Measurements from ENCODE around the gene SPTBN5.

The SPTBN5 gene

GRCh38 chr15:41918506-41919126 is 24.8 kb upstream of the SPTBN5 start:
- Histone ChIP-seq H3K4me1 (peaks cover 100% of the 10 kb centered on the region), H3K9ac (no peak overlapping the region), H3K27ac (peak overlapping the region; percentile 63), H3K4me2 (peak overlapping the region; percentile 85), H3K4me3 (no peak overlapping the region), H3K36me3 (peaks cover 9% of the 10 kb centered on the region; the same call in 1 of the 2 replicates), H3K27me3 (no peaks in the 10 kb centered on the region), H4K20me1 (no peaks in the 10 kb centered on the region), H3K9me3 (peaks cover 12% of the 10 kb centered on the region; the same call in 1 of the 2 replicates)
- no peak for TF ChIP-seq Cebpa-rat (IDR thresholded peaks at IDR 0.05)

DNA sequence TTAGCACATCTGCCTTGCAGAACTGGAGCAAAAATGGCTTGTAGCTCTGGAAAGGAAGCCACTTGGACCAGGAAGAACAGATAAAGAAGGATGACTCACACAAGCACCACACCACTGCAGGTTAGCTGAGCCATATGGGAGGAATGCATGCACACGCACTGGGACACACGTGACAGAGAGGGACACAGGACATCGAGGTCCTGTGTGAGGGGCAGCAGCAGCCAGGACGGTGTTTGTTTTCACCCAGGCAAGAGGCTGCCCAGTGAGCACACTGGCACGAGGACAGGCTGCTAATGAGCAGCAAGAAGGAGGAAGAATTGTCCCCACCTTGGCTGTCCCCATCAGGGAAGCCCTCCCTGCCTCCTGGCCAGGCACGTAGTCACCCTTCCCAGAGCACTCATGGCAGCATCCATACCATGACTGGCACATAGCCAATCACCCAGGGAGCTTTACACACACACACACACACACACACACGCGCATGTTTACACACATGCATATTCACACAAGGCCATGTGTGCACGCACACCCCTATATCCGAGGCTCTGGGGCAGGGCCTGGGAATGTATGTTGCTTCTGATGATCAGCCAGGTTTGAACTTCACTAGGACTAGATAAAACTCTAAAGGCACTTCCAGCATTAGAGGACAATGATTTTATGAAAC is 24.0 kb upstream of the SPTBN5 start:
- Histone ChIP-seq H3K9ac (peak overlapping the region; percentile 11; the same call in 1 of the 2 replicates), H3K27me3 (no peaks in the 10 kb centered on the region), H3K36me3 (peaks cover 9% of the 10 kb centered on the region; the same call in 1 of the 2 replicates), H3K27ac (peak overlapping the region; percentile 63), H3K9me3 (peaks cover 12% of the 10 kb centered on the region; the same call in 1 of the 2 replicates), H3K4me1 (peaks cover 100% of the 10 kb centered on the region), H3K4me2 (peak overlapping the region; percentile 85), H4K20me1 (no peaks in the 10 kb centered on the region), H3K4me3 (no peak overlapping the region)
- no peak for TF ChIP-seq Cebpa-rat (IDR thresholded peaks at IDR 0.05)

DNA sequence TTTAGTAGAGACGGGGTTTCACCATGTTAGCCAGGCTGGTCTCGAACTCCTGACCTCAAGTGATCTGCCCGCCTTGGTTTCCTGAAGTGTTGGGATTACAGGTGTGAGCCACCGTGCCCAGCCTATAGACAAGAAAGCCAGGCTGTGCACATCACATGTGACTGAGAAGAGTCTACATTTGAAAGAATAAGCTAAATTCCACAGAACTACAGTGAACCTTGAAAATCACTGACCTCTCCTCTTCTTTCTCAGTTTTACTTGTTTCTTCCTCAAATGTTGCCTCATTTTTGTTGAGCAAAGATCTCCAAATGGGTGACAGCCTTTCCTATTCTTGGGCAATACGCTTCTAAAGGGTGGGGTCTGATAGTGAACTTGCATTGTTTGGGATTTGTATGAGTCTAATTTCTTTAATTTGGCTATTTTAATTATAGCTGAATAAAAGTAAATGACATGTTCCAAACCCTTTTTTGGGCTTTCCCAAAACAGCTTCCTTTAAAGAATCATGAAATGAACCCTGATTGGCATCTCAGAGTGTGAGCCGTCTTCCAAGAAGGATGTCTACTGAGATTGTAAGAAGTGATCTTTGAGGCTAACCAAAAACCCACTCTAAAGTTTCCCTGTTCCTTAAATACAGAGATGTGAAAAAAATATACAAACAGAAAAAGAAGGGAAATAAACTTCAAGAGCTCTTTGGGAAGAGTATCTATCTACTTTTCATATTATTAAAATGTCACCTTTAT is 21.6 kb upstream of the SPTBN5 start:
- no peak overlapping the region for H3K9ac ChIP-seq
- H4K20me1 ChIP-seq = no peaks in the 10 kb centered on the region
- no peaks in the 10 kb centered on the region for H3K27me3 ChIP-seq
- H3K9me3 ChIP-seq = no peaks in the 10 kb centered on the region
- peak overlapping the region; percentile 85 for H3K4me2 ChIP-seq
- peaks cover 13% of the 10 kb centered on the region; the same call in 1 of the 2 replicates for H3K36me3 ChIP-seq
- H3K27ac ChIP-seq = peak overlapping the region; percentile 63
- TF ChIP-seq Cebpa-rat (IDR thresholded peaks at IDR 0.05) = no peak
- H3K4me3 ChIP-seq = no peak overlapping the region
- peaks cover 90% of the 10 kb centered on the region for H3K4me1 ChIP-seq

DNA sequence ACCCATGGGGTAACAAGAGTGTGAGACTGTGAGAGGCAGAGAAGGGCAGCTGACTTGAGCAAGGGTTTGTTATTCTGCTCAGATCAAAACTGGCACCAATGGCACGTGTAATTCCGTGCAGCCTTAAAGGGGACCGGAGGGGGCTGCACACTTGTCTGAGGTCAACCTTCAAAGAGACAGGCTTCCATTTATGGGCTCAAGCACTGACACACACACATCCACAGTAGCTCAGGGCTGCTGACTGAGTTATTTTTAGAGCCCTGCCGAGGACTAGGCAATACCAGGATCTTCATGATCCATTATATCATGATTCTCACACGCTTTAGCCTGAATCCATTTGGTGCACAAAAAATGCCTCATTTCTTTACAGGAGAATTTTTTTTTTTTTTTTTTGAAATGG is 20.6 kb upstream of the SPTBN5 start:
- Histone ChIP-seq H3K4me2 (peak overlapping the region; percentile 85), H4K20me1 (no peaks in the 10 kb centered on the region), H3K4me3 (no peak overlapping the region), H3K4me1 (peaks cover 88% of the 10 kb centered on the region), H3K27me3 (no peaks in the 10 kb centered on the region), H3K9ac (peak overlapping the region; percentile 9; the same call in 1 of the 2 replicates), H3K9me3 (no peaks in the 10 kb centered on the region), H3K27ac (peak overlapping the region; percentile 24; the same call in 1 of the 2 replicates), H3K36me3 (peaks cover 16% of the 10 kb centered on the region)
- TF ChIP-seq Cebpa-rat (IDR thresholded peaks at IDR 0.05) = no peak

- no peak for TF ChIP-seq Cebpa-rat (IDR thresholded peaks at IDR 0.05)
These were observed 19.4 kb upstream of the SPTBN5 start for GRCh38 chr15:41913256-41913655.

DNA sequence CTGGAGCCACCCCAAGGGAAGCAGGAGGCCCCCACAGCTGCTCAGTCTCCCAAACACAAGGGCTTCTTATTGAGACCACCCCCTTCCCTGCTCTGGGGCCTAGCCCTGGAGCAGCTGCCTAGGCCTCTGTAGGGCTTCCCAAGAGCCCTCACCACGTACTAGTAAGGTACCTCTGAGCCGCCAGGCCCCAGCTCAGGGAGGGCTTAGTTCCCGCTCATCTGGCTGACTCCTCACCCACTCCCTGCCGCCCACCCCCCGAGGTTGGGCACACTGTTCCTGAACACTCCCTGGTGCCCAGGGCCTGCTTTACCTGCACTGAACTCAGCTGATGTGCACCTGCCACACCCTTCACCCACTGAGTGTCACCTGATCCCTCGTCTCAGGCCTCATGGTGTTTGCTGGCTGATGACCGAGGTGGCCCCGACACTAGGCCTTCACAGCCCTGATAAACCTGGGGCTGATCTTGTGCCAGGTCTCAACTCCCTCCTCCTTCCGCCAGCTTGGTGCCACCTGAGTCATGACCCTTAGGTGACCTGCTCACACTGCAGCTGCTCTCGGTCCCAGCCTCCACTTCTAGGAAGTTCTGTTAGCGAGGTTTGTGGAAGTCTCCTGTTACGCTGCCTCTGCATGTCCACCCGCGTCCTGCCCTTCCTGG is 18.0 kb upstream of the SPTBN5 start:
- Histone ChIP-seq H3K4me3 (no peak overlapping the region), H3K4me1 (peaks cover 68% of the 10 kb centered on the region), H3K9ac (no peak overlapping the region), H3K4me2 (0 out of 2 replicates have a peak overlapping the region, but pooled peaks have one; percentile 2), H4K20me1 (no peaks in the 10 kb centered on the region), H3K27ac (no peak overlapping the region; the same call in 1 of the 2 replicates), H3K27me3 (no peaks in the 10 kb centered on the region), H3K9me3 (peaks cover 6% of the 10 kb centered on the region), H3K36me3 (peaks cover 31% of the 10 kb centered on the region)
- TF ChIP-seq Cebpa-rat (IDR thresholded peaks at IDR 0.05) = no peak

More at GRCh38 chr15:41913256-41913655, 19.4 kb upstream of the SPTBN5 start:
- Histone ChIP-seq H3K36me3 (peaks cover 19% of the 10 kb centered on the region), H4K20me1 (no peaks in the 10 kb centered on the region), H3K9me3 (no peaks in the 10 kb centered on the region), H3K4me2 (0 out of 2 replicates have a peak overlapping the region, but pooled peaks have one; percentile 18), H3K27ac (no peak overlapping the region), H3K4me3 (no peak overlapping the region), H3K27me3 (no peaks in the 10 kb centered on the region), H3K9ac (no peak overlapping the region), H3K4me1 (peaks cover 77% of the 10 kb centered on the region)

DNA sequence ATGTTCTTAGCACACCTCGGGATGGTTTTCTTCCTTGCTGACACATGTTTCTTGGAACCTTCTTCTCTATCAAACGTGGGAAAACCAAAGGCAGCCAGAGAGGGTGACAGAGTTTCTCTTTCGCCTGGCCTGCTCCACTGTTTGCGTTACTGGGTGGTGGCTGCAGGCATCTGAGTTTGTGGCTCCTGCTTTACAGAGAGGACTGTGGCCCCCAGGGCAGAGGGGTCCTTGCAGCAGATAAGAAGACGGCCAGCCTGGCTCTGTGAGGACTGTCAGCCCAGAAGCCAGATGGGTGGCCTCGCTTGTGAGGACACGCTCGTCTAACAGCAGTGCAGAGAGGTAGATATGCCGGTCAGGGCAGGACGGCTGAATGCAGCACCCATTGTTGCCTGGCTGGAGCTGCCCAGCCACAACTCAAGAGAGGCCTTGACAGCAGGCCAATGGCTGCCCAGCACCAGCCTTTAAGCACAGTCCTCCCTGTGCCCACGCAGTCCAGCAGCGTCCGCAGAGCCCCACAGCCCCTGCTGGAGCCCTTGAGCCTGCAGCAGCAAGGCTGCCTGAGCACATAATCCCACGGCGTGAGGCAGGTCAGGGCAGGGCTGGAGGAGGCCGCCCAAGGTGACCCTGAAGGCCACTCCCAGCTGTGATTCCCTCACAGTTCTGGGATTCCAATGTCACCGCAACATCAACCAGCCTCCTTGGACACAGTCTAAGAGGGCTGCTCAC is 15.0 kb upstream of the SPTBN5 start:
- Histone ChIP-seq H3K4me1 (peaks cover 51% of the 10 kb centered on the region), H3K4me3 (no peak overlapping the region), H4K20me1 (peaks cover 4% of the 10 kb centered on the region; the same call in 1 of the 2 replicates), H3K9ac (no peak overlapping the region), H3K27me3 (no peaks in the 10 kb centered on the region), H3K9me3 (peaks cover 20% of the 10 kb centered on the region), H3K4me2 (no peak overlapping the region), H3K36me3 (peaks cover 50% of the 10 kb centered on the region), H3K27ac (no peak overlapping the region)
- TF ChIP-seq Cebpa-rat (IDR thresholded peaks at IDR 0.05) = no peak

GRCh38 chr15:41907141-41907540 is 13.3 kb upstream of the SPTBN5 start:
- Histone ChIP-seq H3K9ac (no peak overlapping the region), H3K27ac (0 out of 2 replicates have a peak overlapping the region, but pooled peaks have one; percentile 26), H3K27me3 (no peaks in the 10 kb centered on the region), H3K4me1 (peaks cover 48% of the 10 kb centered on the region), H4K20me1 (peaks cover 7% of the 10 kb centered on the region; the same call in 1 of the 2 replicates), H3K4me3 (no peak overlapping the region), H3K36me3 (peaks cover 50% of the 10 kb centered on the region), H3K4me2 (no peak overlapping the region), H3K9me3 (peaks cover 20% of the 10 kb centered on the region)
- TF ChIP-seq Cebpa-rat (IDR thresholded peaks at IDR 0.05) = no peak
